ENCODE measurements around the gene SF3B5.
"Not testable (repeated sequence)": the region's sequence is repeated elsewhere in the genome, so short reads cannot be mapped to it uniquely, and the experiment has no call there.

Gene SF3B5

GRCh38 chr6:144063744-144064401, 31.5 kb downstream of the SF3B5 start:
- DNase-seq (ENCODE audit: low read depth) = peak; percentile 69

- DNase-seq (ENCODE audit: low read depth) = no peak
Measured at GRCh38 chr6:144063246-144063743, 32.1 kb downstream of the SF3B5 start.

GRCh38 chr6:144062786-144063185, 32.6 kb downstream of the SF3B5 start:
- DNase-seq (ENCODE audit: low read depth) = no peak

- DNase-seq (ENCODE audit: low read depth) = no peak
Measured at GRCh38 chr6:144059139-144059538, 36.2 kb downstream of the SF3B5 start.

- DNase-seq (ENCODE audit: low read depth) = no peak
Measured at GRCh38 chr6:144055121-144055931, 40.0 kb downstream of the SF3B5 start.

GRCh38 chr6:144053601-144054000, 41.8 kb downstream of the SF3B5 start:
- no peak for DNase-seq (ENCODE audit: low read depth)

- DNase-seq (ENCODE audit: low read depth) = no peak
Measured at GRCh38 chr6:144052488-144052887, 42.9 kb downstream of the SF3B5 start.

- no peak for DNase-seq (ENCODE audit: low read depth)
Measured at GRCh38 chr6:144049386-144049785, 46.0 kb downstream of the SF3B5 start.

GRCh38 chr6:144047688-144048087, 47.7 kb downstream of the SF3B5 start:
- DNase-seq (ENCODE audit: low read depth) = no peak

GRCh38 chr6:144046672-144047071, 48.7 kb downstream of the SF3B5 start:
- DNase-seq (ENCODE audit: low read depth) = not testable (repeated sequence)

- DNase-seq (ENCODE audit: low read depth) = not testable (repeated sequence)
Measured at GRCh38 chr6:144044989-144045388, 50.4 kb downstream of the SF3B5 start.
